Renal cortex interstitium (tissue), 11 donors: ENCODE measurements around the gene CKAP5. TPM values are rescaled to one million over a fixed set of nuclear protein-coding genes. Genes with fewer than 3 reads are reported as not detected.
"Not testable (repeated sequence)": the region's sequence is repeated elsewhere in the genome, so short reads cannot be mapped to it uniquely, and the experiment has no call there.

Source experiments
- DNase-seq, 11 donors: peaks; one replicate each; pipeline ENCODE4 v3.0.0-alpha.2; 2013; ENCODE audit warnings: low read depth in 9 of 11, low spot score in 4 of 11; ENCODE audit errors: extremely low read depth in 1 of 11
- polyA plus RNA-seq, 3 donors: library from polyadenylated mRNA; unstranded; fragments of 120-200 nt; gene quantifications; one replicate each; pipeline ENCODE4 v1.2.1, GENCODE V29; 2013; ENCODE audit not compliant: insufficient read length in 3 of 3

CKAP5 gene
- polyA plus RNA-seq, 3 donors, result 82.3 to 112 (median 108) TPM

- no peak for DNase-seq
These were observed 127.7 kb downstream of the CKAP5 start for GRCh38 chr11:46718155-46719019.

GRCh38 chr11:46717825-46718154 is 128.3 kb downstream of the CKAP5 start:
- DNase-seq, result not testable (repeated sequence)

DNA sequence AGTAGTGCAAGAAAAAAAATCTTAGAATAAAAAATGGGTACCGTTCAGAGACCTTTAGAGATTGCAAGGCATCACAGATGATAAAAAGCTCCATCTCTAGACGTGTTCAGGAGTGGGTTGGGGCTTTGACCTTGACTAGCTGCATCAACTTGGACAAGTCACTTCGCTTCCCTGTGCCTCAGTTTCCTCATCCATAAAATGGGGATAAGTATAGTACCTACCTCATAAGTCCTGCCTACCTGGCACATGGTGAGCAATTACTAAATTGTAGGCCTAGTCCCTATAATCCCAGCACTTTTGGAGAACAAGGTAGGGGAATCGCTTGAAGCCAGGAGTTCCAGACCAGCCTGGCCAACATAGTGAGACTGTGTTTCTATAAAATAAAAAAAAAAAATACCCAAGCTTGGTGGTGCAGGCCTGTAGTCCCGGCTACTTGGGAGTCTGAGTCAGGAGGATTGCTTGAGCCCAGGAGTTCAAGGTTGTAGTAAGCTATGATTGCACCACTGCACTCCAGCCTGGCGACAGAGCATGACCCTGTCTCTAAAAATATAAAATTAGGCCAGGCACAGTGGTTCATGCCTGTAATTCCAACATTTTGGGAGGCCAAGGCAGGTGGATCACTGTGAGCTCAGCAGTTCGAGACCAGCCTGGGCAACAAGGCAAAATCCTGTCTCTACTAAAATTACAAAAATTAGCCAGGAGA is 133.1 kb downstream of the CKAP5 start:
- no peak for DNase-seq

DNA sequence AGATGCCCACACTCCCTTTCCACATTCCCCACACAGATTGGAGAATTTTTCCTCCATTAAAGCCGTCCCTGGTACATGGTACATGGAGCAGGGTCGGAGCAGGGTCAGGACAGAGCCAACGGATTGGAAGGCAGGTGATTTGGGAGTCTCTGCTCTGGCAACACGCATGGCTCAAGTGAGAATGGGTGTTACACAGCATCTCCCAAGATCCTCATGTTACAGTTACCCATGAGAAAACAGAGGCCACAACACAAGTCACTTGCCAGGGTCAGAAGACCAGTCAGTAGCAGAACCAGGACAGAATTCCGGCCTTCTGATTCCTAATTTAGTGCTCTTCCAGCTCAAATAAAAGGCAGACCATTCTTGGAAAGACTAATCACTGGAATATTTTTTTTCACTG is 134.8 kb downstream of the CKAP5 start:
- DNase-seq, result no peak

GRCh38 chr11:46710821-46711269 is 135.2 kb downstream of the CKAP5 start:
- no peak for DNase-seq

GRCh38 chr11:46709351-46709750 is 136.7 kb downstream of the CKAP5 start:
- DNase-seq, result not testable (repeated sequence)

DNA sequence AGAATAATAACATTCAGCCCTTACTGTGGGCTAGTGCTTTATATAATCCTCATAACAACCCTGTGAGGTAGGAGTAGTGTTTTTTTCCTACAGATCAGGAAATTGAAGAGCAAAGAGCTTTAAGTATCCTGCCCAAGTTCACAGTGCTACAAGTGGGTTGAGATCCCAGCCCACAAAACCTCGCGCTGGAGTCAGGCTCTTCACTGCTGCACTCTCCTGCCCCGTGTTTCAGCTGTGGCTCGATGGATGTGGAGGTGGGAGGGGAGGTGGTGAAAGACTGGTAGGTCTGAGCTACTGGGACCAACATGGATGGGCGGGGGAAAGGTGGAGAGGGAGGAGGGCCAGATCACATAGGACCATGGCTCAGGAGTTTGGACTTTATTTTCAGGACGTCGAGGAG is 139.2 kb downstream of the CKAP5 start:
- DNase-seq, result no peak

GRCh38 chr11:46705070-46705688 is 140.9 kb downstream of the CKAP5 start:
- no peak for DNase-seq

- DNase-seq, result no peak
These were observed 144.9 kb downstream of the CKAP5 start for GRCh38 chr11:46701078-46701654.

DNA sequence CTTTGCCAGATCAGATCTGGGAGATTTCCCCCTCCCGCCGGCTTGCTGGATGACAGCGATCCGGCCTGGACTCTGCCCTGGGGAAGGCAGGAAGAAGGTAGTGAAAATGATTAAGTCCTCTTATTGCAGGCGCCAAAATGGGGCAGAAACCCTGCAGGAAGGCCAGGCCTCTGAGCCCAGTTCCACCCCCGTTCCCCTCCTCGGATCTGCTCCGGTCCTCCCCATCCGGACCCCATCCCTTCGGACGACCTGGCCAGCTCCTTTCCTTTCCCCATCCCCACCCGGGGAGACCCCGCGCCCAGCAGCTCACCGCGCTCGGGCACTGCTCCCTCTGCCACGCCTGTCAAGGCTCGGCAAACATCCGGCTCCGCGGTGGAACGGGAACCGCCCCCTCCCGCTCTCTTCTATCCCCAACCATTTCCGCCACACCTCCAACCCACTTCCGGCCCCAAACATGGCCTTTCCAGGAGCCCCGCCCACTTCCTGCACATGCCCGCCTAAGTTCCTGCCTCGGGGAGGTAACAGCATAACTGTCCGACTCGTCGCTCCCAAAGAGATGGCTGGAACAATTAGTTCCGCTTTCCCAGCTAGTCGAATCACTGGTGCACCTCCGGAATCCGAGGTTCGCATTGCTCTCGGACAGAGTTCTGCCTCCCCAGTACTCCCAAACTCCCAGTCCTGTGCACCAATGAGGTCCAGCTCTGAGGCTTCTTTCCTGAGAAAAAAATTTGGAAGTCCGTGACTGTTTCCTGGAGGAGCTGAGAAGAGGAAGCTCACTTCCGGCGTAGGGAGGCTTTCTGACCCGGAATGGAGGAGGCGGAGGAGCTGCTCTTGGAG is 145.6 kb downstream of the CKAP5 start, which contains the start of the genes ARHGAP1 and ZNF408:
Gene ARHGAP1 (minus strand): TSS at position 379 of the 837 bp plus-strand sequence. CDS start 4,512 bp downstream, outside the sequence.
Gene ZNF408 (plus strand): TSS at position 791 of the 837 bp plus-strand sequence. CDS start 17 bp downstream, at position 808.
- peak; percentile 95 to 98 (median 97) for DNase-seq

- no peak for DNase-seq
These were observed 147.5 kb downstream of the CKAP5 start for GRCh38 chr11:46698597-46698996.

GRCh38 chr11:46697723-46698122 is 148.4 kb downstream of the CKAP5 start:
- DNase-seq, result no peak

- no peak for DNase-seq
These were observed 148.8 kb downstream of the CKAP5 start for GRCh38 chr11:46697303-46697702.

DNA sequence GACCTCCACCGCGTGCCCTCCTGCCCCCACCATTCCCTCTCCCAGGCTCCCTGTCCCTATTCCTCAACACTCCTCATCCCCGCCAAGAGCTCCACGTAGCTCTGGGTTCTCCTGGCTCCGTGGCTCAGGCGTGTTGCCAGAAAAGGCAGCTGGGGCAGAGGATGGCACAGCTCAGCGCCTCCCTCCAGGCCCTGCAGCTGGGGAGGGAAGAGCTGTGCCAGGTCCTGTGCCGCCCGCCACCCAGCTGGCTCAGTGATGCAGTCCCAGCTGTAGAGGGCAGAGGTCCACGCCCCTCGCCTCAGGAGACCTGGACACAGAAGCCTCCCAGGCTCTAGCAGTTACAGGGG is 149.9 kb downstream of the CKAP5 start:
- no peak for DNase-seq

- DNase-seq, result no peak
These were observed 150.5 kb downstream of the CKAP5 start for GRCh38 chr11:46695345-46696211.

GRCh38 chr11:46694607-46695006 is 151.5 kb downstream of the CKAP5 start:
- DNase-seq, result no peak

- DNase-seq, result no peak
These were observed 152.0 kb downstream of the CKAP5 start for GRCh38 chr11:46694072-46694471.

- no peak for DNase-seq
These were observed 152.5 kb downstream of the CKAP5 start for GRCh38 chr11:46693597-46694012.
